Naive thymus-derived CD4-positive, alpha-beta T cell (primary cell): ENCODE results near the gene FAM149A. TPM values are rescaled to one million over a fixed set of nuclear protein-coding genes. Genes with fewer than 3 reads are reported as not detected.

Experiments
- ATAC-seq: fragments of 150-1000 bp; cut with Tn5 transposase; 2 replicates; pipeline ENCODE4 v1.10.0; 2021; ENCODE audit warnings: mild to moderate bottlenecking, moderate library complexity
- CTCF ChIA-PET: fragments of 350-600 bp; sonication (Branson Sonifier 250); formaldehyde crosslinking; loops from one replicate; lab custom pipeline; 2021; ENCODE audit warnings: antibody characterized with exemption; lab: Charles Lee
- POLR2A ChIA-PET: fragments of 350-600 bp; sonication (Branson Sonifier 250); formaldehyde crosslinking; loops from one replicate; lab custom pipeline; 2021; ENCODE audit warnings: antibody characterized with exemption, inconsistent platforms; lab: Charles Lee
- DNase-seq, 9 donors: peaks; one replicate each; pipeline versions ENCODE4 v3.0.0 to v3.0.0-alpha.2; 2020 to 2022; ENCODE audit warnings: mixed read lengths in 1 of 9
- H3K27ac ChIP-seq: one replicate; pipeline ENCODE4 v1.7.0; 2013; ENCODE audit warnings: mild to moderate bottlenecking, low read depth, low read length, moderate library complexity
- H3K27me3 ChIP-seq, 2 donors: one replicate each; pipeline ENCODE4 v1.7.0; 2013; ENCODE audit warnings: low read length in 2 of 2, mild to moderate bottlenecking in 2 of 2, moderate library complexity in 2 of 2; ENCODE audit not compliant: control insufficient read depth in 2 of 2, insufficient read depth in 2 of 2
- H3K36me3 ChIP-seq, 3 experiments: 1 replicate in 2 of 3; 2 replicates in 1 of 3; pipeline ENCODE4 v1.7.0; 2013; ENCODE audit warnings: low read length in 3 of 3, mild to moderate bottlenecking in 3 of 3, moderate library complexity in 1 of 3; ENCODE audit not compliant: insufficient read depth in 3 of 3, control insufficient read depth in 2 of 3
- H3K4me1 ChIP-seq, 2 donors: one replicate each; pipeline ENCODE4 v1.7.0; 2013; ENCODE audit warnings: low read length in 2 of 2, mild to moderate bottlenecking in 2 of 2, moderate library complexity in 1 of 2; ENCODE audit not compliant: control insufficient read depth in 2 of 2, insufficient read depth in 2 of 2
- H3K4me3 ChIP-seq: 2 replicates; pipeline ENCODE4 v1.7.0; 2013; ENCODE audit warnings: mild to moderate bottlenecking, low read length
- H3K9me3 ChIP-seq, 3 experiments: 1 replicate in 2 of 3; 2 replicates in 1 of 3; pipeline ENCODE4 v1.7.0; 2013; ENCODE audit warnings: low read length in 3 of 3; ENCODE audit not compliant: control insufficient read depth in 2 of 3
- H3K27ac Mint-ChIP-seq, 9 donors: one replicate each; pipeline ENCODE4 v1.8.0; 2020 to 2022; ENCODE audit warnings: mixed read lengths in 9 of 9, mild to moderate bottlenecking in 8 of 9, moderate library complexity in 5 of 9, inconsistent platforms in 2 of 9
- H3K27me3 Mint-ChIP-seq, 5 donors: one replicate each; pipeline ENCODE4 v1.8.0; 2021 to 2022; ENCODE audit warnings: mixed read lengths in 5 of 5, mild to moderate bottlenecking in 1 of 5
- H3K36me3 Mint-ChIP-seq, 5 donors: one replicate each; pipeline ENCODE4 v1.8.0; 2020 to 2022; ENCODE audit warnings: mixed read lengths in 5 of 5, mild to moderate bottlenecking in 3 of 5, inconsistent platforms in 1 of 5
- H3K4me1 Mint-ChIP-seq, 7 donors: one replicate each; pipeline ENCODE4 v1.8.0; 2020 to 2022; ENCODE audit warnings: mixed read lengths in 7 of 7, mild to moderate bottlenecking in 3 of 7, inconsistent platforms in 1 of 7
- H3K4me3 Mint-ChIP-seq, 10 donors: one replicate each; pipeline ENCODE4 v1.8.0; 2020 to 2022; ENCODE audit warnings: mild to moderate bottlenecking in 10 of 10, mixed read lengths in 10 of 10, moderate library complexity in 6 of 10, inconsistent platforms in 2 of 10
- H3K9me3 Mint-ChIP-seq, 11 donors: one replicate each; pipeline ENCODE4 v1.8.0; 2020 to 2022; ENCODE audit warnings: mixed read lengths in 11 of 11, mild to moderate bottlenecking in 4 of 11, inconsistent platforms in 1 of 11, moderate library complexity in 1 of 11
- intact Hi-C, 2 donors: fragments of 100-400 bp; cut with micrococcal nuclease; formaldehyde crosslinking; loops; one replicate each; pipeline ENCODE4 v1.15.1; 2023
- polyA plus RNA-seq, 2 donors: library from polyadenylated mRNA; unstranded; fragments of 300-500 nt; fragmentation: Illumina TruSeq; gene quantifications; one replicate each; pipeline ENCODE4 v1.2.3, GENCODE V29; 2021
- total RNA-seq, 6 experiments: library from RNA in 5 of 6; stranded (reverse) in 5 of 6; gene quantifications; 1 replicate in 5 of 6; 2 replicates in 1 of 6; pipeline ENCODE4 v1.2.3 and lab custom pipeline; 2021 to 2026

FAM149A gene
- total and polyA plus RNA-seq, 7 experiments from 2014 or later, result 0.44 to 2.0 (median 1.4) TPM; not detected in 2

DNA sequence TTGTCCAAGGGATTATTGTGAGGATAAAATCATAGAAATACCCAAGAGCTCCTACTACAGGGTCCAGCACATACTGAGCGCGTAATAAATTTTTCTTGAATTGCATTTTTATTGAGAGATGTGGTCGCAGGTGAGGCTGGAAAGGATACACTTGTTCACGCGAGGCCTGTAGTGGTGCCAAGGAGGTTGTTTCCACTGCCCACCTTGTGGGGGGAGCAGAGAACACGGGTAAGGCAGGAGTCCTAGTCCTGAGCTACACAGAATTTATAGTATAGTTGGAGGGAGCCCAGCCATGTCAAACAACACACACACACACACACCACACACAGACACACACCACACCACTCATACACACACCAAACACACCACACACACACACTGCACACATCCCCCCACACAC is 55.1 kb downstream of the FAM149A start:
- Mint-ChIP-seq H3K4me3 (no peak overlapping the region), H3K9me3 (no peaks in the 10 kb centered on the region), H3K27me3 (peaks cover 0 to 8% (median 2%) of the 10 kb centered on the region in 5 donors), H3K4me1 (peaks cover 0 to 17% (median 6%) of the 10 kb centered on the region in 7 donors), H3K36me3 (no peaks in the 10 kb centered on the region), H3K27ac (no peak overlapping the region)
- no peaks in the 10 kb centered on the region for H3K27me3 ChIP-seq
- POLR2A ChIA-PET, result interaction anchor here (0.9 to 2.0 kb wide), 2 partner anchors 32 to 36 kb away, joined by 3 to 7 read pairs; partner anchors contain the start of gene CYP4V2
- no peaks in the 10 kb centered on the region for H3K9me3 ChIP-seq
- no peaks in the 10 kb centered on the region for H3K36me3 ChIP-seq
- DNase-seq (no peak), ATAC-seq (no peak)
- no peaks in the 10 kb centered on the region for H3K4me1 ChIP-seq
- CTCF ChIA-PET, result interaction anchor here (1.1 kb wide), 1 partner anchor 29 kb away, joined by 3 read pairs; no protein-coding TSS in a partner anchor
- no peak overlapping the region for H3K4me3 ChIP-seq
- H3K27ac ChIP-seq, result no peak overlapping the region
- intact Hi-C loops, result loop anchor here in 1 of 2 donors (2.0 kb wide), 1 partner anchor 31 kb away; the partner anchor contains the start of gene CYP4V2

DNA sequence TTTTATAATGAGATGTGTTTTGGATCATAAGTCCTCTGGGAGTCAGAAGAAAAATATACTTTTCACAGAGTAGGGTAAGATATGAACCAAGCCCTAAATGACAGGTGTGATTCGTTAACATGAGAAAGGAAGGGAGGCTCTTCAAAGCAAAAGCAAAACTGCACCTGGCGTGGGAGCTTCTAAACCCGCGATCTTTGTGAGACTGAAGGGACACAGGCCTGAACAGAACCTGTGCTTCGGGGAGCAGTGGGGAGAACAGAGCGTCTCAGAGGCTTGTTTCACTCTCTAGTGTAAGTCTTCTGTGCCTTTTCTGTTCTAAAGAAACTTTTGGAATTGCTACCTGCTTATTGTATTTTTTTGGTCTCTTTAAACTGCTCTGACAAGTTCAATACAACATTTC is 56.6 kb downstream of the FAM149A start:
- H3K36me3 ChIP-seq, result no peaks in the 10 kb centered on the region
- Mint-ChIP-seq H3K27me3 (peaks cover 0 to 6% (median 0%) of the 10 kb centered on the region in 5 donors), H3K36me3 (no peaks in the 10 kb centered on the region), H3K4me1 (peaks cover 0 to 8% (median 5%) of the 10 kb centered on the region in 7 donors), H3K27ac (peak overlapping the region in 6 of 9 donors; percentile 29 to 90 (median 71)), H3K4me3 (peak overlapping the region; percentile 5 to 81 (median 70)), H3K9me3 (no peaks in the 10 kb centered on the region)
- ChIA-PET CTCF (no interaction called here), POLR2A (interaction anchor here (2.3 kb wide), 1 partner anchor 30 kb away, joined by 12 read pairs; the partner anchor contains the start of gene CYP4V2)
- H3K9me3 ChIP-seq, result no peaks in the 10 kb centered on the region
- no peaks in the 10 kb centered on the region for H3K4me1 ChIP-seq
- peak in 6 of 9 donors; percentile 16 to 31 (median 20) for DNase-seq
- peak; percentile 79 for ATAC-seq
- intact Hi-C loops, result loop anchor here (1.0 to 2.0 kb wide), 3 partner anchors 30 to 43 kb away; partner anchors contain the start of gene CYP4V2 (in 2 of the 2)
- no peaks in the 10 kb centered on the region for H3K27me3 ChIP-seq
- H3K4me3 ChIP-seq, result no peak overlapping the region
- no peak overlapping the region for H3K27ac ChIP-seq

DNA sequence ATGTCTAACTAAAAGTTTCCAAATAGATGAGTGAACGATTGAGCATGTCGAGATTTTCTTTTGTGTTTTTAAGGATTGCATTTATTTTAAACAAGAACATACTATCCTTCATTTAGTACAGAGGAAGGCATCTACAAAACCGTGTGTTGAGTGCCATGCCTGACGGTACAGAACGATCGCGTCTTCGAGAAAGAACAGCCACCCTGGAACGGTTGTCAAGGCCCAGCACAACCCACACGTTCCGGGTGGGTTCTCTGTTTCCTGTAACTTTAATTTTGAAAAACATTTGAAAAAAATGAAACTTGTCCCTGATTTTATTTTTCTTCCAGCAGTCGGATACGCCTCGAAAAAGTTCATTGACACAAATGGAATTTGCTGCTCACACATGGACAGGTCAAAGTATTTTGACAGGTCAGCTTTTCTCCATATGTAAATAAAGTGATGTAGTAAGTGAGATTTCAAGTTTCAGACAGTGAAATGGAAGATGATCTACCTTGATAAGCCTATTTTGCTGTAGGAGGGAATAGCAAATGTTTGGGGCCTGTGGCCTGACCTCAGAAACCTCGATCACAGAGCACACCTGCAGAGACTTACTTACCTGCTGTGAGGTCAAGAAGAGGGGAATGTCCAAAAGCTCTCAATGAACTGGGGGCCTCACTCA is 62.5 kb downstream of the FAM149A start:
- intact Hi-C loops, result no loop called here
- H3K9me3 Mint-ChIP-seq, result no peaks in the 10 kb centered on the region
- peaks cover 0 to 6% (median 0%) of the 10 kb centered on the region in 7 donors for H3K4me1 Mint-ChIP-seq
- no peaks in the 10 kb centered on the region for H3K36me3 Mint-ChIP-seq
- DNase-seq, result no peak
- no peak overlapping the region for H3K4me3 Mint-ChIP-seq
- ChIA-PET CTCF (no interaction called here), POLR2A (no interaction called here)
- peak overlapping the region in 1 of 9 donors; percentile 46 for H3K27ac Mint-ChIP-seq
- H3K4me3 ChIP-seq, result no peak overlapping the region
- ATAC-seq, result no peak
- H3K27ac ChIP-seq, result no peak overlapping the region
- no peaks in the 10 kb centered on the region for H3K27me3 ChIP-seq
- H3K36me3 ChIP-seq, result no peaks in the 10 kb centered on the region
- peaks cover 0 to 9% (median 0%) of the 10 kb centered on the region in 5 donors for H3K27me3 Mint-ChIP-seq
- no peaks in the 10 kb centered on the region for H3K9me3 ChIP-seq
- H3K4me1 ChIP-seq, result no peaks in the 10 kb centered on the region

DNA sequence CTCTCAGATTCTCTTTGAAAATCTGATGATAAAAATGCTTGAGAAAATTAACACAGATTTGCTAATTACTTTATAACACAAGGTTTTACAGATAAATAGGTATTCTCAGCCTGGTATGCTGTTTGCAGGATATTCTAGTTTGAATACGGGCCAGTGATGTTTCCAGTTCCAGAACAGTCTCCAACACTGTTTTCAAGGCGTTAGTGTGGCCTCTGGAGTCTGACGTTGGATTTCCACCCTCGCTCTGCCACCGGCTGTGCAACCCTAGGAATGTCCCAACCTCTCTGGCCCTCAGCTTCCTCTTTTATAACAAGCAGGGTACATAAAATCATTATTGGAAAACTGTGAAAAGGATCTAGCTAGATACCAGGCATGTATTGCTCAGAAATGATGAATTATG is 63.1 kb downstream of the FAM149A start:
- H3K27me3 Mint-ChIP-seq, result peaks cover 0 to 9% (median 0%) of the 10 kb centered on the region in 5 donors
- ChIA-PET CTCF (no interaction called here), POLR2A (interaction anchor here (0.9 kb wide), 1 partner anchor 23 kb away, joined by 3 read pairs; no protein-coding TSS in a partner anchor)
- Histone ChIP-seq H3K9me3 (no peaks in the 10 kb centered on the region), H3K36me3 (no peaks in the 10 kb centered on the region), H3K27ac (no peak overlapping the region), H3K27me3 (no peaks in the 10 kb centered on the region), H3K4me1 (no peaks in the 10 kb centered on the region), H3K4me3 (no peak overlapping the region)
- H3K27ac Mint-ChIP-seq, result no peak overlapping the region
- peaks cover 0 to 6% (median 0%) of the 10 kb centered on the region in 7 donors for H3K4me1 Mint-ChIP-seq
- H3K9me3 Mint-ChIP-seq, result no peaks in the 10 kb centered on the region
- no peak for ATAC-seq
- no peak overlapping the region for H3K4me3 Mint-ChIP-seq
- intact Hi-C loops, result no loop called here
- no peaks in the 10 kb centered on the region for H3K36me3 Mint-ChIP-seq
- DNase-seq, result no peak

DNA sequence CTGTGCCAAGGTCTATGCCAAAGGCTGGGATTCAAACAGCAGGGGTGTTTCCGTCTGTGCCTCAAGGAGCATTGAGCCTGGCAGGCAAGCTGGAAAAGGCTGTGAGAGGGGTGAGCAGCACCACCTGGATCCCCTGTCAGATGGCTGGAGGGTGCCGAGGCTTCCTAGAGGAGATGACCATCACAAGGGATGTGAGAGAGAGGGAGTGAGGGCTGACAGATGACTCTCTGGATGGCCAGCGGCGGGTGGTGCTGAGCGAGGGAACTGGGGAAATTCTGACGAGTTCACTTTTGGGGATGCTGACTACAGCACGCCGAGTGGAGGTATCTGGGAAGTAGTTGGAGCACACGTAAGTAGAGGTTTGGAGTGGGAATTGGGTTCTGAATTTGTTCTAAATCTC is 64.2 kb downstream of the FAM149A start:
- ChIA-PET CTCF (no interaction called here), POLR2A (no interaction called here)
- intact Hi-C loops, result no loop called here
- DNase-seq, result no peak
- Histone ChIP-seq H3K36me3 (no peaks in the 10 kb centered on the region), H3K4me3 (no peak overlapping the region), H3K4me1 (no peaks in the 10 kb centered on the region), H3K27me3 (no peaks in the 10 kb centered on the region), H3K27ac (no peak overlapping the region), H3K9me3 (no peaks in the 10 kb centered on the region)
- H3K27ac Mint-ChIP-seq, result no peak overlapping the region
- H3K36me3 Mint-ChIP-seq, result no peaks in the 10 kb centered on the region
- no peaks in the 10 kb centered on the region for H3K9me3 Mint-ChIP-seq
- no peak overlapping the region for H3K4me3 Mint-ChIP-seq
- no peak for ATAC-seq
- peaks cover 0 to 6% (median 0%) of the 10 kb centered on the region in 7 donors for H3K4me1 Mint-ChIP-seq
- H3K27me3 Mint-ChIP-seq, result peaks cover 0 to 9% (median 0%) of the 10 kb centered on the region in 5 donors

DNA sequence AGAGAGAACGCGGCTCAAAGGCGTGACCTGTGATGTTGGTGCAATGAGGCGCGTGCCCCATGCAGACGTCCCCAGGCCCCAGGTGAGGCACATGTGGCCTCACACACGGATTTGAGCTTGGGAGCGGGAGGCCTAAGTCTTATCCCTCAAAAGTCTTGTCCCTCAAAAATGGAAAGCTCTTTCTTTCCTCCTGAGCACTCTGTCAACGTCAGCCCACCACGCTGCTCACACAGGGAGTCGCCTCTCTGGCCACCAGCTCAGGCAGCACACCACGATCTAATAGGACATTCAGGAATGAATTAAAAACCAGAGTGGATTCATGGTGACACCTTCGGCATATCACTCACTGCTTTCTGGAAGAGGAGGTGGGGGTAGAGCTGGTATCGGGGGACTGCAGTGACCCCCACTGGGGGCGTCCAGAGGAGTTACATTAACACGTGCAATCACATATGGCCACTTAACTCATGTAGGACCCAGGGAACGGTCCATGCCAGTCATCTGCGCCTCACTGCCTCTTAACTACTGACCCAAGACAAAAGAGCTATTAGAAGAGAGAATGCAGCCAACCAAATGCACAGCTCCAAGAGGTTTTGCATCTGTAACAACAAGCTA is 64.9 kb downstream of the FAM149A start:
- CTCF ChIA-PET, result no interaction called here
- Histone ChIP-seq H3K27me3 (no peaks in the 10 kb centered on the region), H3K4me1 (no peaks in the 10 kb centered on the region), H3K4me3 (no peak overlapping the region), H3K27ac (no peak overlapping the region), H3K9me3 (no peaks in the 10 kb centered on the region), H3K36me3 (no peaks in the 10 kb centered on the region)
- ATAC-seq, result no peak
- Mint-ChIP-seq H3K9me3 (no peaks in the 10 kb centered on the region), H3K4me3 (no peak overlapping the region), H3K4me1 (peaks cover 0 to 6% (median 0%) of the 10 kb centered on the region in 7 donors), H3K36me3 (no peaks in the 10 kb centered on the region), H3K27ac (no peak overlapping the region), H3K27me3 (peaks cover 0 to 8% (median 3%) of the 10 kb centered on the region in 5 donors)
- POLR2A ChIA-PET, result no interaction called here
- DNase-seq, result no peak
- intact Hi-C loops, result no loop called here
